ENCODE data around the gene ADAMTS17.

The ADAMTS17 gene

GRCh38 chr15:100244796-100245486, 96.8 kb downstream of the ADAMTS17 start:
- H3K4me1 Mint-ChIP-seq, result peaks cover 58% of the 10 kb centered on the region
- H3K36me3 Mint-ChIP-seq (ENCODE audit: low read depth), result peaks cover 6% of the 10 kb centered on the region
- DNase-seq, result peak; percentile 23
- TF ChIP-seq, protein P1, sequence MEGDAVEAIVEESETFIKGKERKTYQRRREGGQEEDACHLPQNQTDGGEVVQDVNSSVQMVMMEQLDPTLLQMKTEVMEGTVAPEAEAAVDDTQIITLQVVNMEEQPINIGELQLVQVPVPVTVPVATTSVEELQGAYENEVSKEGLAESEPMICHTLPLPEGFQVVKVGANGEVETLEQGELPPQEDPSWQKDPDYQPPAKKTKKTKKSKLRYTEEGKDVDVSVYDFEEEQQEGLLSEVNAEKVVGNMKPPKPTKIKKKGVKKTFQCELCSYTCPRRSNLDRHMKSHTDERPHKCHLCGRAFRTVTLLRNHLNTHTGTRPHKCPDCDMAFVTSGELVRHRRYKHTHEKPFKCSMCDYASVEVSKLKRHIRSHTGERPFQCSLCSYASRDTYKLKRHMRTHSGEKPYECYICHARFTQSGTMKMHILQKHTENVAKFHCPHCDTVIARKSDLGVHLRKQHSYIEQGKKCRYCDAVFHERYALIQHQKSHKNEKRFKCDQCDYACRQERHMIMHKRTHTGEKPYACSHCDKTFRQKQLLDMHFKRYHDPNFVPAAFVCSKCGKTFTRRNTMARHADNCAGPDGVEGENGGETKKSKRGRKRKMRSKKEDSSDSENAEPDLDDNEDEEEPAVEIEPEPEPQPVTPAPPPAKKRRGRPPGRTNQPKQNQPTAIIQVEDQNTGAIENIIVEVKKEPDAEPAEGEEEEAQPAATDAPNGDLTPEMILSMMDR (IDR thresholded peaks at IDR 0.05), result no peak
- peaks cover 19% of the 10 kb centered on the region for H3K9me3 Mint-ChIP-seq
- peaks cover 3% of the 10 kb centered on the region for H3K27me3 Mint-ChIP-seq (ENCODE audit: low read depth, poor library complexity)
- peak overlapping the region; percentile 34 for H3K4me3 Mint-ChIP-seq
- H3K27ac Mint-ChIP-seq, result peak overlapping the region; percentile 57

DNA sequence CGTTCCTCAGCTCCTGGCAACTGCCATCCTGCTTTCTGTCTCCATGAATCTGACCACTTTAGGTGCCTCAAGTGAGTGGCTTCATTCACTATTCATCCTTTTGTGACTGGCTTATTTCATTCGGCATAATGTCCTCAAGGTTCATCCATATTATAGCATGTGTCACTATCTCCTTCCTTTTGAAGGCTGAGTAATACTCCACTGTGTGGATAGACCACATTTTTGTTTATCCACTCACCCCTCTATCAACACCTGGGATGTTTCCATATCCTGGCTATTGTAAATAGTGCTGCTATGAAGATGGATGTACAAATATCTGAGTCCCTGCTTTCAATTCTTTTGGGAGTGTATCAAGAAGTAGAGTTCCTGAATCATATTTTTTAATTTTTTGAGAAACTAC, 98.8 kb downstream of the ADAMTS17 start:
- Mint-ChIP-seq H3K36me3 (ENCODE audit: low read depth) (peaks cover 6% of the 10 kb centered on the region), H3K4me3 (no peak overlapping the region), H3K27ac (no peak overlapping the region), H3K9me3 (peaks cover 27% of the 10 kb centered on the region), H3K4me1 (peaks cover 67% of the 10 kb centered on the region), H3K27me3 (ENCODE audit: low read depth, poor library complexity) (peaks cover 5% of the 10 kb centered on the region)
- TF ChIP-seq, protein P1 (IDR thresholded peaks at IDR 0.05), result no peak
- DNase-seq, result no peak

GRCh38 chr15:100241572-100242482, 99.9 kb downstream of the ADAMTS17 start:
- TF ChIP-seq, protein P1 (IDR thresholded peaks at IDR 0.05), result no peak
- DNase-seq, result no peak
- H3K27ac Mint-ChIP-seq, result peak overlapping the region; percentile 82
- peaks cover 31% of the 10 kb centered on the region for H3K9me3 Mint-ChIP-seq
- H3K36me3 Mint-ChIP-seq (ENCODE audit: low read depth), result peaks cover 6% of the 10 kb centered on the region
- H3K4me3 Mint-ChIP-seq, result no peak overlapping the region
- peaks cover 64% of the 10 kb centered on the region for H3K4me1 Mint-ChIP-seq
- H3K27me3 Mint-ChIP-seq (ENCODE audit: low read depth, poor library complexity), result peaks cover 6% of the 10 kb centered on the region

GRCh38 chr15:100236981-100237720, 104.6 kb downstream of the ADAMTS17 start:
- no peak for DNase-seq
- H3K4me1 Mint-ChIP-seq, result peaks cover 48% of the 10 kb centered on the region
- TF ChIP-seq, protein P1 (IDR thresholded peaks at IDR 0.05), result no peak
- H3K4me3 Mint-ChIP-seq, result no peak overlapping the region
- H3K9me3 Mint-ChIP-seq, result peaks cover 24% of the 10 kb centered on the region
- H3K27ac Mint-ChIP-seq, result no peak overlapping the region
- H3K27me3 Mint-ChIP-seq (ENCODE audit: low read depth, poor library complexity), result peaks cover 7% of the 10 kb centered on the region
- H3K36me3 Mint-ChIP-seq (ENCODE audit: low read depth), result peaks cover 6% of the 10 kb centered on the region

DNA sequence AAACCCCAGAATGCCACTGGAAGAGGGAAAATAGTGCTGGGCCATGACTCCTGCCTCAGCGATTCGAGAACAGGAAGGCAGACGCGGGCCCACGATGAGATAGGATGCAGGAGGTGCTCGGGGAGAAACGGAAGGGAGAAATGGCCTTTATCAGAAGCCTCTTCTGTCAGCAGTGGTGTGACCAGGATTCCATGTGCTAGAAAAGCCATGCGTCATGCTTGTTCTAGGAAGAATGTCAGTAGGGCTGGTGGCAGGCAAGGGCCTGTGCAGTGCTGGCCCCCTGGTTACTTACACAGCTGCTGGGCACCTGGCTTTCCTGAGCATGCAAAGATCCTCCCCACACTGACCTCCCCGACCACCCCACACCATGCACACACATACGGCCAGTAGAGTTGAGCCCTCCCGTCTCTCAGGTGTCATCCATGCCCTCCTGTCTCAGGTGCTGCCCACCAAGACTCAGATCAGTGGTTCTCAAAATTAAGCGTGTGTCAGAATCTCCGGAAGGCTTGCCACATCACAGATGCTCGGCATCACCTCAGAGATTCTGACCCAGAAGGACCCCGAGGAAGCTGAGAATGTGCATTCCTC, 106.7 kb downstream of the ADAMTS17 start:
- TF ChIP-seq, protein P1 (IDR thresholded peaks at IDR 0.05), result no peak
- H3K27ac Mint-ChIP-seq, result no peak overlapping the region
- no peak for DNase-seq
- no peaks in the 10 kb centered on the region for H3K36me3 Mint-ChIP-seq (ENCODE audit: low read depth)
- no peak overlapping the region for H3K4me3 Mint-ChIP-seq
- H3K27me3 Mint-ChIP-seq (ENCODE audit: low read depth, poor library complexity), result peaks cover 7% of the 10 kb centered on the region
- H3K9me3 Mint-ChIP-seq, result peaks cover 11% of the 10 kb centered on the region
- peaks cover 37% of the 10 kb centered on the region for H3K4me1 Mint-ChIP-seq
